ENCODE data around the gene NDUFAB1. TPM values are rescaled to one million over a fixed set of nuclear protein-coding genes. Genes with fewer than 3 reads are reported as not detected.
"Not testable (repeated sequence)": the region's sequence is repeated elsewhere in the genome, so short reads cannot be mapped to it uniquely, and the experiment has no call there.

NDUFAB1 gene
- total RNA-seq, 1 donor, result 98.4 TPM

- DNase-seq (ENCODE audit: low read depth), result no peak
- TF ChIP-seq, protein P1, sequence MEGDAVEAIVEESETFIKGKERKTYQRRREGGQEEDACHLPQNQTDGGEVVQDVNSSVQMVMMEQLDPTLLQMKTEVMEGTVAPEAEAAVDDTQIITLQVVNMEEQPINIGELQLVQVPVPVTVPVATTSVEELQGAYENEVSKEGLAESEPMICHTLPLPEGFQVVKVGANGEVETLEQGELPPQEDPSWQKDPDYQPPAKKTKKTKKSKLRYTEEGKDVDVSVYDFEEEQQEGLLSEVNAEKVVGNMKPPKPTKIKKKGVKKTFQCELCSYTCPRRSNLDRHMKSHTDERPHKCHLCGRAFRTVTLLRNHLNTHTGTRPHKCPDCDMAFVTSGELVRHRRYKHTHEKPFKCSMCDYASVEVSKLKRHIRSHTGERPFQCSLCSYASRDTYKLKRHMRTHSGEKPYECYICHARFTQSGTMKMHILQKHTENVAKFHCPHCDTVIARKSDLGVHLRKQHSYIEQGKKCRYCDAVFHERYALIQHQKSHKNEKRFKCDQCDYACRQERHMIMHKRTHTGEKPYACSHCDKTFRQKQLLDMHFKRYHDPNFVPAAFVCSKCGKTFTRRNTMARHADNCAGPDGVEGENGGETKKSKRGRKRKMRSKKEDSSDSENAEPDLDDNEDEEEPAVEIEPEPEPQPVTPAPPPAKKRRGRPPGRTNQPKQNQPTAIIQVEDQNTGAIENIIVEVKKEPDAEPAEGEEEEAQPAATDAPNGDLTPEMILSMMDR (IDR thresholded peaks at IDR 0.05; ENCODE audit: insufficient read depth, low read depth, low read length), result no peak
- H3K4me3 ChIP-seq (ENCODE audit: low read depth, low read length), result no peak overlapping the region
Observed at GRCh38 chr16:23629516-23629915, 33.4 kb upstream of the NDUFAB1 start.

- H3K4me3 ChIP-seq (ENCODE audit: low read depth, low read length), result no peak overlapping the region
- TF ChIP-seq, protein P1 (IDR thresholded peaks at IDR 0.05; ENCODE audit: insufficient read depth, low read depth, low read length), result no peak
- no peak for DNase-seq (ENCODE audit: low read depth)
Observed at GRCh38 chr16:23624092-23624491, 28.0 kb upstream of the NDUFAB1 start.

DNA sequence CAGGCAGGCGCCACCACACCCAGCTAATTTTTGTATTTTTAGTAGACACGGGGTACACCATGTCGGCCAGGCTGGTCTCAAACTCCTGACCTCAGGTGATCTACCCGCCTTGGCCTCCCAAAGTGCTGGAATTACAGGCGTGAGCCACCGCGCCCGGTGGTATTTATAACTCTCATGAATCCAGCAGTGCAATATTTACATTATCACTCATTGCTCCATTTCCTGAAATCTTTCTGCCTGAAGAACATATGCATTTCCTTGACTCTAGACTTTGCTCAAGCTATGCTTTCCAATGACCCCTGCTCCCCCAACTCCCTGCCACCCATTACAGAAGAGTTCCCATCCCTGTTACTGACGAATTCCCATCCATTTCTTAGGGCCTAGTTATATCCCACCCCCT lies 19.7 kb upstream of the NDUFAB1 start:
- TF ChIP-seq, protein P1 (IDR thresholded peaks at IDR 0.05; ENCODE audit: insufficient read depth, low read depth, low read length), result no peak
- no peak for DNase-seq (ENCODE audit: low read depth)
- no peak overlapping the region for H3K4me3 ChIP-seq (ENCODE audit: low read depth, low read length)

DNA sequence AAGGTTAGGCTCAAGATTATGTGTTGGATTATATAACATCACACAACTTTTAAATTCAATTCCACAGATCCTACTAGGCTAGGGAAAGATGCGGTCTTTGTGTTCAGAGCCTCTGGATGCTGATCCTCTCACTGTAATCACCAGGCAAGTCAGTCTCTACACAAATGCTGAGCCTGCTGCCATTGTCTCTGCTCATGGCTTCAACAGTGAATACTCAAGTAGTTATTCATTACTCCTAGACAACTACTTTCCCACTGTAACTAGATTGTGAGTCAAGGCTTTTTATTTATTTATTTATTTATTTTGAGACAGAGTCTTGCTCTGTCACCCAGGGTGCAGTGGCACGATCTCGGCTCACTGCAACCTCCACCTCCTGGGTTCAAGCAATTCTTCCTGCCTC lies 15.8 kb upstream of the NDUFAB1 start:
- no peak overlapping the region for H3K4me3 ChIP-seq (ENCODE audit: low read depth, low read length)
- no peak for DNase-seq (ENCODE audit: low read depth)
- TF ChIP-seq, protein P1 (IDR thresholded peaks at IDR 0.05; ENCODE audit: insufficient read depth, low read depth, low read length), result no peak

GRCh38 chr16:23610905-23611304 lies 14.8 kb upstream of the NDUFAB1 start:
- not testable (repeated sequence) for DNase-seq (ENCODE audit: low read depth); H3K4me3 ChIP-seq (ENCODE audit: low read depth, low read length)

GRCh38 chr16:23609929-23610328 lies 13.8 kb upstream of the NDUFAB1 start:
- TF ChIP-seq, protein P1 (IDR thresholded peaks at IDR 0.05; ENCODE audit: insufficient read depth, low read depth, low read length), result no peak
- no peak for DNase-seq (ENCODE audit: low read depth)
- H3K4me3 ChIP-seq (ENCODE audit: low read depth, low read length), result no peak overlapping the region

- peak; percentile 22 for DNase-seq (ENCODE audit: low read depth)
- TF ChIP-seq, protein P1 (IDR thresholded peaks at IDR 0.05; ENCODE audit: insufficient read depth, low read depth, low read length), result no peak
- H3K4me3 ChIP-seq (ENCODE audit: low read depth, low read length), result no peak overlapping the region
Observed at GRCh38 chr16:23608194-23608593, 12.1 kb upstream of the NDUFAB1 start.

Measured in fibroblast of villous mesenchyme (primary cell).